Hematopoietic multipotent progenitor cell (in vitro differentiated cells): ENCODE measurements around the gene KCTD4. TPM values are rescaled to one million over a fixed set of nuclear protein-coding genes. Genes with fewer than 3 reads are reported as not detected.
"Not testable (repeated sequence)": the region's sequence is repeated elsewhere in the genome, so short reads cannot be mapped to it uniquely, and the experiment has no call there.

Experiments used
- DNase-seq, 3 donors: peaks; one replicate each; pipeline ENCODE4 v3.0.0-alpha.2; 2011 to 2015; ENCODE audit warnings: low read depth in 2 of 3, low spot score in 2 of 3
- total RNA-seq: library from RNA; depleted of rRNA; stranded (reverse); fragments of >200 nt; gene quantifications from one replicate; pipeline ENCODE4 v1.2.3, GENCODE V29; 2012

KCTD4 gene
- total RNA-seq, 1 donor = not detected

- DNase-seq = no peak
Measured at GRCh38 chr13:45216193-45216592, 15.3 kb upstream of the KCTD4 start.

- DNase-seq = no peak
Measured at GRCh38 chr13:45215392-45216077, 14.7 kb upstream of the KCTD4 start.

- no peak for DNase-seq
Measured at GRCh38 chr13:45209229-45209628, 8.4 kb upstream of the KCTD4 start.

GRCh38 chr13:45208132-45208531, 7.3 kb upstream of the KCTD4 start:
- DNase-seq = no peak

- no peak for DNase-seq
Measured at GRCh38 chr13:45207319-45207718, 6.5 kb upstream of the KCTD4 start.

- no peak for DNase-seq
Measured at GRCh38 chr13:45206340-45206739, 5.5 kb upstream of the KCTD4 start.

GRCh38 chr13:45205124-45205523, 4.3 kb upstream of the KCTD4 start:
- peak in 1 of 3 donors; percentile 39 for DNase-seq

- DNase-seq = no peak
Measured at GRCh38 chr13:45199711-45200110, 1.1 kb downstream of the KCTD4 start.

GRCh38 chr13:45198924-45199323, 1.9 kb downstream of the KCTD4 start:
- DNase-seq = no peak

- DNase-seq = no peak
Measured at GRCh38 chr13:45198041-45198440, 2.8 kb downstream of the KCTD4 start.

- DNase-seq = no peak
Measured at GRCh38 chr13:45196622-45197021, 4.2 kb downstream of the KCTD4 start.

GRCh38 chr13:45196096-45196495, 4.7 kb downstream of the KCTD4 start:
- DNase-seq = peak in 1 of 3 donors; percentile 12

GRCh38 chr13:45195421-45195820, 5.4 kb downstream of the KCTD4 start:
- DNase-seq = peak in 1 of 3 donors; percentile 16

GRCh38 chr13:45194081-45194939, 6.5 kb downstream of the KCTD4 start:
- no peak for DNase-seq

- no peak for DNase-seq
Measured at GRCh38 chr13:45191874-45192273, 9.0 kb downstream of the KCTD4 start.

- DNase-seq = not testable (repeated sequence)
Measured at GRCh38 chr13:45189511-45189910, 11.3 kb downstream of the KCTD4 start.

- DNase-seq = not testable (repeated sequence)
Measured at GRCh38 chr13:45189077-45189476, 11.8 kb downstream of the KCTD4 start.

- DNase-seq = no peak
Measured at GRCh38 chr13:45185286-45185685, 15.6 kb downstream of the KCTD4 start.

GRCh38 chr13:45184693-45185092, 16.2 kb downstream of the KCTD4 start:
- DNase-seq = no peak

GRCh38 chr13:45180713-45181601, 19.9 kb downstream of the KCTD4 start:
- DNase-seq = no peak

- no peak for DNase-seq
Measured at GRCh38 chr13:45180303-45180702, 20.5 kb downstream of the KCTD4 start.
